ENCODE measurements around the gene ZFPM1.

ZFPM1 gene

DNA sequence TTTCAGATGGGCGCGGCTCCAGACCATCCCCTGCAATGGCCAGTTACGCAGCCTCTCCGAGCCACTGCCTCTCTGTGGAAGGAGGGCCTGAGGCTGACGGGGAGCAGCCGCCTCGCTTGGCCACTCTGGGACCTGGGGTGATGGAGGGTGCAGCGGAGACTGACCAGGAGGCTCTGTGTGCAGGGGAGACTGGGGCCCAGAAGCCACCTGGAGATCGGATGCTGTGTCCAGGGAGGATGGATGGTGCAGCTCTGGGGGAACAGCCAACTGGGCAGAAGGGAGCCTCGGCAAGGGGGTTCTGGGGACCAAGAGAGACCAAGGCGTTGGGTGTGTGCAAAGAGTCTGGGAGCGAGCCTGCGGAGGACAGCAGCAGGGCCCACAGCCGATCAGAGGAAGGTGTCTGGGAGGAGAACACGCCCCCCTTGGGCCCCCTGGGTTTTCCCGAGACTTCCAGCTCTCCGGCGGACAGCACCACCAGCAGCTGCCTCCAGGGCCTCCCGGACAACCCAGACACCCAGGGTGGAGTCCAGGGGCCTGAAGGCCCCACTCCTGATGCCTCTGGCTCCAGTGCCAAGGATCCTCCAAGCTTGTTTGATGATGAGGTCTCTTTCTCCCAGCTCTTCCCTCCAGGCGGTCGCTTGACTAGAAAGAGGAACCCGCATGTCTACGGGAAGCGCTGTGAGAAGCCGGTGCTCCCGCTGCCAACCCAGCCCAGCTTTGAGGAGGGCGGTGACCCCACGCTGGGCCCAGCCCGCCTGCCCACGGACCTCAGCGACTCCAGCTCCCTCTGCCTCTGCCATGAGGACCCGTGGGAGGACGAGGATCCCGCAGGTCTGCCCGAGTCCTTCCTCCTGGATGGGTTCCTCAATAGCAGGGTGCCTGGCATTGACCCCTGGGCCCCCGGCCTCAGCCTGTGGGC is 17.4 kb upstream of the ZFPM1 start:
- DNase-seq, result no peak

DNA sequence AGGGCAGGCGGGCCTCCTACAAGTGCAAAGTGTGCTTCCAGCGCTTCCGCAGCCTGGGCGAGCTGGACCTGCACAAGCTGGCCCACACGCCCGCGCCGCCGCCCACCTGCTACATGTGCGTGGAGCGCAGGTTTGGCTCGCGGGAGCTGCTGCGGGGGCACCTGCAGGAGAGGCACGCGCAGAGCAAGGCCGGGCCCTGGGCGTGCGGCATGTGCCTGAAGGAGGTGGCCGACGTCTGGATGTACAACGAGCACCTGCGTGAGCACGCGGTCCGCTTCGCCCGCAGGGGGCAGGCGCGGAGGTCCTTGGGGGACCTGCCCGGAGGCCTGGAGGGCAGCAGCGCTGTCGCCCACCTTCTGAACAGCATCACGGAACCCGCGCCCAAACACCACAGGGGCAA is 16.3 kb upstream of the ZFPM1 start:
- no peak for DNase-seq

DNA sequence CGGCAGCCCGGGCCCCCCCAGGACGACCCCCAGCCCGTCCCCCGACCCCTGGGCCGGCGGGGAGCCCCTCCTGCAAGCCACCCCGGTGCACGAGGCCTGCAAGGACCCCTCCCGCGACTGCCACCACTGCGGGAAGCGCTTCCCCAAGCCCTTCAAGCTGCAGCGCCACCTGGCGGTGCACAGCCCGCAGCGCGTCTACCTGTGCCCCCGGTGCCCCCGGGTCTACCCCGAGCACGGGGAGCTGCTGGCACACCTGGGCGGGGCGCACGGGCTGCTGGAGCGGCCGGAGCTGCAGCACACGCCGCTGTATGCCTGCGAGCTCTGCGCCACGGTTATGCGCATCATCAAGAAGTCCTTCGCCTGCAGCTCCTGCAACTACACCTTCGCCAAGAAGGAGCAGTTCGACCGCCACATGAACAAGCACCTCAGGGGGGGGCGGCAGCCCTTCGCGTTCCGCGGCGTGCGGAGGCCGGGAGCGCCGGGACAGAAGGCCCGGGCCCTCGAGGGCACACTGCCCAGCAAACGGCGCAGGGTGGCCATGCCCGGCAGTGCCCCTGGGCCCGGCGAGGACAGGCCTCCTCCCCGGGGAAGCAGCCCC is 15.6 kb upstream of the ZFPM1 start:
- DNase-seq, result peak; percentile 43 to 60 (median 55)

DNA sequence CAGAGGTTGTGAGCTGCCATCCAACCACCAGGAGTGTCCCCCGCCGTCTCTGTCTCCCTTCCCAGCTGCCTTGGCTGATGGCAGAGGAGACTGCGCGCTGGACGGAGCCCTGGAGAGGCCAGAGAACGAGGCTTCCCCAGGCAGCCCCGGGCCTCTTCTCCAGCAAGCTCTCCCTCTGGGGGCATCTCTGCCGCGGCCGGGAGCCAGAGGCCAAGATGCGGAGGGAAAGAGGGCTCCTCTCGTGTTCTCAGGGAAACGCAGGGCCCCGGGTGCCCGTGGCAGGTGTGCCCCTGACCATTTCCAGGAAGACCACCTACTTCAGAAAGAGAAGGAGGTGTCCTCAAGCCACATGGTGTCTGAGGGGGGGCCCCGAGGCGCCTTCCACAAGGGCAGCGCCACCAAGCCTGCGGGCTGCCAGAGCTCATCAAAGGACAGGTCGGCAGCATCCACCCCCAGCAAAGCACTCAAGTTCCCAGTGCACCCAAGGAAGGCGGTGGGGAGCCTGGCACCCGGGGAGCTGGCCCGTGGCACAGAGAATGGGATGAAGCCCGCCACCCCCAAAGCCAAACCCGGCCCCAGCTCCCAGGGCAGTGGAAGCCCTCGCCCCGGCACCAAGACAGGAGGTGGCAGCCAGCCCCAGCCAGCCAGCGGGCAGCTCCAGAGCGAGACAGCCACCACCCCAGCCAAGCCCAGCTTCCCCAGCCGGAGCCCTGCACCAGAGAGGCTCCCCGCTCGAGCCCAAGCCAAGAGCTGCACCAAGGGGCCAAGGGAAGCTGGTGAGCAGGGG is 14.8 kb upstream of the ZFPM1 start:
- no peak for DNase-seq

DNA sequence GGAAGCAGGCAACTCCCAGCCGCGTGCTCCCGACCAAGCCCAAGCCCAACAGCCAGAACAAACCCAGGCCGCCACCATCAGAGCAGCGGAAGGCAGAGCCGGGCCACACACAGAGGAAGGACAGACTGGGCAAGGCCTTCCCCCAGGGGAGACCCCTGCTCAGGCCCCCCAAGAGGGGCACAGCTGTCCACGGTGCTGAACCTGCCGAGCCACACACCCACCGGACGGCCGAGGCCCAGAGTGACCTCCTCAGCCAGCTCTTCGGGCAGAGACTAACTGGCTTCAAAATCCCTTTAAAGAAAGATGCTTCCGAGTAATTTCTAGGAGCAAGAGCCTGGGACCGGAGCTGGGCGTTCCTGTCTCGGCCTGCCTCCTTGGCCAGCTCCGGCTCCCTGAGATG is 14.1 kb upstream of the ZFPM1 start:
- DNase-seq, result no peak

DNA sequence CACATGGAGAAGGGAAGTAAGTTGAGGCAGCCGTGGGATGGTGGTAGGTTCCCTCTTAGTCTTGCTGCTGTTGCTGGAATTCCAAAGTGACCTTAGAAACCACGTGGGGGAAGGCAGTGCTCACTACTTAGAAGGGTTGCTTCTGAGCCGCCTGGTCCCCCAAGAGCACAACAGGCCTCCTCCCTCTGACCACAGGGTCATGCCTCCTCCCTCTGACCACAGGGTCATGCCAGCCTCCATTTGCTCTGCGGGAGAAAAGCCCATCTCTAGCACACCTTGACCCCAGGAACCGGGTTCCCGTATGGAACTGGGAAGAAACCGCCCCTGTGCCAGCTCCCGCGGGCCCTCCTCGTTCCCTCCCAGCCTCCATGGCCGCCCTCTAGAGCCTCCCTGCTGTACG is 13.4 kb upstream of the ZFPM1 start:
- DNase-seq, result no peak

DNA sequence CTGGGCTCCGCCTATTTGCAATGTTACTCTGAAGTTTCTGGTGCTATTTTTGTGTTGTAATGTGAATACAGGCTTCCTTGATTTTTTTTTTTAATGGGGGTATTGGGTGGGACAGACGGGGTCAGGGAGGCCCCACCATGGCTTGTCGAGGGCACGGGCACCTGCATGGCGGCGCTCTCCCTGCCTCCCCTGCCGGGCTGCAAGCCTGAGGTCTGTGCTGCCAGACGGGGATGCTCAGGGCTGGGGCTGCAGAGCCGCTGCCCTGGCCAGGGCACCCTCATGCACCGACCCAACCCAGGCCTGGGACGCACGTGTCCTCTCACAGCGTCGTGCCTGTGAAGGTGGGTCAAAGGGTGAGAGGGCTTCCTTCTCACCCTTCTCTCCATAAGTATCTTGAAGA is 13.0 kb upstream of the ZFPM1 start:
- DNase-seq, result no peak

DNA sequence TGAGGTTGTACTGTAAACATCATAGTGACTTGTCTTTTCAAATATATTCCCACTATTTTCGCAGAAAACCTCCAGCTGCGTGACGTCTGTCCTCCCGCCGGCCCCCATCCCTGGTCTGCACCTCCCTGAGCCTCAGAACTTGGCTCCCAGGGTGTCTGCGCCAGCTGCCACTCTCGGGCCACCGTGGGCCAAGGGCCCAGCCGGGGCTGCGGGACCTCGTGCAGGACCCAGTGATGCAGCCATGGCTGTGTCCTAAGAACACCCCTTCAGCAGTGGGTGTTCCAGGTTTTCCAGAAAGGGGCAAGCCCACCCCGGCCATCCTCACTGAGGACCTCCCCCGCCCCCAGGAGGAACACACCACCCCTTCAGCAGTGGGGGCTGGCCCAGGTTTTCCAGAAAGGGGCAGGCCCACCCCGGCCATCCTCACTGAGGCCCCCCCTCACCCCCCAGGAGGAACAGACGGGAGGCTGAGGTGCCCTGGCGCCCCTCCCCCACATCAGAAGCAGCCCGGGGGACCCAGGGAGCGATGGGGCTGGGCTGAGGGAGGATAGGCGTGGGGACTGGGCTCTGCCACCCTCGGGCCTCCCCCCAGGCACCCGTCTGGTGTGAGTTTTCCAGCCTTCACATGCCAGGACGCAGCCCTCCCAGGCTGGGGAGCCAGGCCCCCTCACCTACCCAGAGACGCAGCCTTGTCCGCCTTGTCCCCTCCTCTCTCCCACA is 12.2 kb upstream of the ZFPM1 start:
- no peak for DNase-seq

DNA sequence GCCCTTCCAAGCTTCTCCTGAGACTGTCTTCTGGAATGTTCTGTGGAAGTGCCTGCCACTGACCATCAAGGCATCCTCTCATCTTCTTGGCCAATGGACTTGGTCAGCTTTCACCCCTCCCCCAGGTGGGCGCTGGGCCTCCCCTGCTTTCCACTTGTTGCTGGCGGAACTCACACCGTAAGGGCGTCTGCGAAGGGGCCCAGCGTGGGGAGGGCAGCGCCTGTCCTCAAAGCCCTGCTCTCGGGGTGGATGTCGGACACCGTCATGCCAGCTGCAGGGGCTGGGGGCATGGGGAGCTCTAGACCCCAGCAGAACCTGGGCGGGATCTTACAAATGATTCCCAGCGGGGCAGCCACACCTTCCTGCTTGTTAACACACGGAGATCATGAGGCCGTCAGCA is 11.6 kb upstream of the ZFPM1 start:
- DNase-seq, result no peak

DNA sequence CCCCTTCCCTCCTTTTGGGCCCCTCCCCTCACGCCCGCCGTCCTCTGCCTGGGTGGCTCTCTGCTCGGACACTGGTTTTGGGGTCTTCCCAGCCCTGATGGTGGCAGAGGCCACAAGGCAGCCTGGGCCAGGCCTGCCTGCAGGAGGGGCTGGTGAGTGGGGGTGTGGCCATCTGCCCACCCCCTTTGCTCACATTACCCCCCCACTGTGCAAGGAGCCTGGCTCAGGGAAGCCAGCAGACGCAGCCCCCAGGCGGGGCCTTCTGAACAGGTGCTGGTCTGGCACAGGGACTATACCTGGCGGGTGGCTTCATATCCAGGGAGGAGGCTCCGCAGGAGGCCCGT is 10.7 kb upstream of the ZFPM1 start:
- no peak for DNase-seq

DNA sequence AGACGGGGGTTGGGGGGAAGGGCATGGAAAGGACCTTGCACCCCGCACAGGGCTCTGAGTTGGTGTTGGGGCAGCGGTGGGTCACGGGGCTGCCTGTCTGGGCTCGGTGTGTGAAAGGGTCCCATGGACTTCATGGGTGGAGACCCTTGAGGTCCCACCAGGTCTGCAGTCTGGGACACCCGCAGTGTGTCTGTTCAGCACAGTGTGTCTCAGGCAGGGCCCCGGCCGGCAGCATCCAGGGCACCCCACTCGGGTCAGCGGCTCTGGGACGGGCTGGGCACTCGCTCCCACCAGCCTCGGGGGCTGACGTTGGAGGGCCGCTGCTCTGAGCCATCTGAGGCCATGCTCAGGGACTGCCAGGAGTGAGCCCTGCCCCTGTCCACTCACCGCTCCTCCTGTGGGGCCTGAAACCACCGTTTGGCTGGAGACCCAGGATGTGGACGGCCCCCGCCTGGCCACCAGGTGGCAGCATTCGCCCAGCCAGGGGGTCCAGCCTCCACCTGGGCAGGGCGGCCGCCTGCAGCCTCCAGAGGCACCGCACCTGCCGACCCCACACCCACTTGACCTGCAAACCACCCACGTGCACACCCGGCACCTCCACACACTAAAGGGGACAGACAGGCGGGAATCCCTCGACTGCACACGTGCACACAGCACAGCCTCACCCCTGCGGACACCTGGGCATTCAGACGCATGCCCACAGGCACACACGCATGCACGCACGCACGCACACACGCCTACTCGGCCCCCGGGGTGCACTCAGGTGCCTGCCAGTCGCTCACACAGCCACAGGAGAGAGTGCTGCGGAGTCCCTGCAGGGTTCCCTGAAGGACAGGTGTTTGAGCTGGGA is 10.1 kb upstream of the ZFPM1 start:
- peak; percentile 66 to 71 (median 67) for DNase-seq

DNA sequence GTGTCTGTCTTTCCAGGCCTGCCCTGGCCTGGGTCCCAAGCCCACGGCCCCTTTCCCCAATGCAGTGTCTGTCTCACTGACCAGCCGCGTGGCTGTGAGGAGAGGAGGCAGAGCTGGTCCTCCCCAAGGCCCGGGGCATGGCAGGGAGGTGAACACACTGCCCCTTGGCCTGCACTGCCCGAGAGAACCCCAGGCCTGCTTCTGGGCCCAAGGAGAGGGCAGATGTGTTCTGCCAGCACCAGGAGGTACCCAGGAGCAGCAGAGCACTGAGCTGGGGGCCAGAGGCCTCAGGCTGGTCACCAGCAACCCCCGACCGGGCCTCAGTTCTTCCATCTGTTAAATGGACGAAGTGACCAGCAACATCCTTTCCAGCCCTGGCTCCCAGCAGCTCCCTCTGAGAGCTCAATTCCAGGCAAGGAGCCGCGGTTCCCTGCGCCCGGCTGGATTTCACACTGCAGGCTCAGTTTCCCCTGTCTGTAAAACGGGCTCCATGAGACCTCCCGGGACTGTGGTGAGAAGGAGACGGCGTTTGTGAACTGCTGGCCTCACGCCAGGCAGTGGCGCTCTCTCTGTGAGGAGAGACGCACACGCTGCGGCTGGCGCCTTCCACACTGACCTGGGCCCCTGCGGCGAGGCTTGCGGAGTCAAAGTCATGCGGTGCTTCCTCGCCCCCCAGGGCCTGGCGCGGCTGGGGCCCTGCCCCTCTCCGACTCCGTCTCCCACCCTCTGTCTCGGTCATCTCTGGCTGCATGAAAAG is 8.1 kb upstream of the ZFPM1 start:
- no peak for DNase-seq

DNA sequence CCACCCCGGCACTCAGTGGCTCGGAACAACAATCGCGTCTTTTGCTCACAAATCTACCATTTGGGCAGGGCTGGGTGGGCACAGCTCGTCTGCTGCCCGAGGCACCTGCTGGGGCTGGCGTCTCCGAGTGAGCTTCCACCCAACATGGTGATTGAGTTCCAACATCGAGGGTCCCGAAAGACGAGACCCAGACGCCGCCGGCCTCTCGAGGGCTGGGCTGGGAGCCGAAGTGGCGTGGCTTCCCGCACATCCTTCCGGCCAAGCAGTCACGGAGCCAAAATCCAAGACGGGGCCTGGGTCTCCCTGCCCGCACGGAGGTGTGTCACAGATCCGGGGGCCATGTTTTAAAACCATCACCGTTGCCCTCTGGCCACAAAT is 7.5 kb upstream of the ZFPM1 start:
- no peak for DNase-seq

DNA sequence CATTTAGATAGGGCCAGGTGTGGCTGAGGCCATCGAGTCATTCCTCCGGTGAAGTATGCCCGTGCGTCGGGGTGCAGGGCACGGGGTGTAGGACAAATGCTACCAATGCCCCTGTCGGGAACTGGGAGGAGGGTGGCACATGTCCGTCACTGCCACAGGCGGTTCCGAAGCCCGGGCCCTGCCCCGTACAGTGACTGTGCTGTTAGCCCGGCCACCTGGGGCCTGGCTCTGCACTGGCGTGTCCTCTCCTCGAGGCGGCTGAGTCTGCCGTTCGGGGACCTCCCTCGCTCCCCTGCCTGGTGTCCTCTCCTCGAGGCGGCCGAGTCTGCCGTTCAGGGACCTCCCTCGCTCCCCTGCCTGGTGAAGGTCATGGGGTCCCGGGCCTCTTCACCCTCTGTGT is 7.0 kb upstream of the ZFPM1 start:
- no peak for DNase-seq

DNA sequence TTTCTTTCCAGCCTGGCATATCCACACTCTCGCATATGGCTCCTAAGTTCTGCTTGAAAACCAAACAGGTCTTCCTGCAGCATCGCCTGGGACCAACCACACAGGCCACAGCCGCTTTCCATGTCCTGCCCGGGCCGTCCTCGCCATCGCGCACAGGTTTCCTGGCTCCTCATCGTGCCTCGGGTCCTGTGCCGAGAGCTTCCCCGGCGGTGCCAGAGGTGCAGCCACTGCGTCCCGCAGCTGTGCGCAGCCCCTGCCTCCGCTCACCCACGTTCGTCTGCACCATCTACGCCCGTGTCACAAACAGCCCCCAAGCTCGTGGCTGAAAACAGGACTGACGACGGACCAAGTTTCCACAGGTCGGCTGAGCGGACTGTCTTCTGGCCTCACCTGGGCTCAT is 6.3 kb upstream of the ZFPM1 start:
- DNase-seq, result no peak

DNA sequence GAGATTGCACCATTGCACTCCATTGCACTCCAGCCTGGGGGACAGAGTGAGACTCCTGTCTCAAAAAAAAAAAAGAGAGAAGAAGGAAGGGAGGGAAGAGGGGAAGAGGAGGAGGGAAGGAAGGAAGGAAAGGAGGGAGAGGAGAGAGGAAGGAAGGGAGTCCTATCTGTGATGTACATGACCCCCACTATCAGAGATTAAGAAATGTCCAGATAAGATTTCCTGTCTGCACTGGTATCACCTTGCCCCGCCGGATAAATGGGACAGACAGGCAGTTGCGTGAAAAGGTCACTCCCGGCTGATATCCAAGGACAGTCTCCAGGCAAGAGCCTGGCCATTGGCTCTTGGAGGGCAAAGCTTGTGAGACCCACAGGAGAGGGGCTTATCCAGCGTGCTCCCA is 5.2 kb upstream of the ZFPM1 start:
- no peak for DNase-seq

DNA sequence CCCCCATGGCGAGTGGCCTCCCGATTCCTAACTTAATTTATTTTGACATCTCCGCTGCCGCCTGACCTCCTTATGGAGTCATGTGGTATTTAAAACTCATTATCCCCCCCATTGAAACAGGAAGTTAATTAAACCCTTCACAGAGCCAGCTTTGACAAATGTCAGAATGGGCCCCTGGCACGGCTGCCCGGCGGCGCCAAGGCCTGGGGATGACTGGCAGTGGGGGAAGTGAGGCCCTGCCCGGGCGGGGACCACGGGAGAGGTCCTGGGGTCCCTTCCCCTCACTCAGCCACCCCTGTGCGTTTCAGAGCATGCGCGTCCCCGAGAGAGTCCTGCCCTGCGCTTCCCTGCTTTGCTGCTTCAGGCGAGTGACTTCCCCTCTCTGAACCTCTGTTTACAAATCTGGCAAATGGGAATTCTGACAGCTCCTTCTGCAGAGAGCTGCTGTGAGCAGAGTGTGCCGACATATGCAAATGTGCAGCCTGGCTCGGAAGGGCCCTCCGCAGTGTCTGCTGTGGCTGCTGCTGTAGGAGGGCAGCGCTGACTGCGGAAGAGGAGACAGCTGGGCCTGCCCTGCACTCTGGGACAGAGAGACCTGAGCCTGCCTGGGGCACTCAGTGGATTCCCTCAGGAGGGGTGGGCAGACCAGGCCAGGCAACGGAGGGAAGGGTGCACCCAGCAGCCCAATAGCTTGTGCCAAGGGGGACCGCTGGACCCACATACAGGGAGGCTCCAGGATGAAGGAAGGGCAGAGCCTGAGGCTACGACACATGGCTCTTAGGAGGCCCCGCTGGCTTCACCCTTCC is 4.4 kb upstream of the ZFPM1 start:
- no peak for DNase-seq

DNA sequence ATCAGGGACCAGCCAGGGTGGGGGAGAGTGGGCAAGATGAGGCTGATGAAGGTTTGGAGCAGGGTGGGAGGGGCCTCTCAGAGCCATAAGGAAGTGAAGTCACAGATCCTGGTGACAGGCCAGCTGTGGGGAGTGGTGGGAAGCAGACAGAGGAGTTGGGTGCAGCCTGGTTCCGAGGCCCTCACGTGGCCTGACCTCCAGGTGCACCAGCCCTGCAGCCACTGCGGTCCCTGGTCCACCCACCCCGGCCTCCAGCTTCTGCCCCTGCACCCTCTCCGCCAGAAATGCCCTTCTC is 3.9 kb upstream of the ZFPM1 start:
- no peak for DNase-seq

DNA sequence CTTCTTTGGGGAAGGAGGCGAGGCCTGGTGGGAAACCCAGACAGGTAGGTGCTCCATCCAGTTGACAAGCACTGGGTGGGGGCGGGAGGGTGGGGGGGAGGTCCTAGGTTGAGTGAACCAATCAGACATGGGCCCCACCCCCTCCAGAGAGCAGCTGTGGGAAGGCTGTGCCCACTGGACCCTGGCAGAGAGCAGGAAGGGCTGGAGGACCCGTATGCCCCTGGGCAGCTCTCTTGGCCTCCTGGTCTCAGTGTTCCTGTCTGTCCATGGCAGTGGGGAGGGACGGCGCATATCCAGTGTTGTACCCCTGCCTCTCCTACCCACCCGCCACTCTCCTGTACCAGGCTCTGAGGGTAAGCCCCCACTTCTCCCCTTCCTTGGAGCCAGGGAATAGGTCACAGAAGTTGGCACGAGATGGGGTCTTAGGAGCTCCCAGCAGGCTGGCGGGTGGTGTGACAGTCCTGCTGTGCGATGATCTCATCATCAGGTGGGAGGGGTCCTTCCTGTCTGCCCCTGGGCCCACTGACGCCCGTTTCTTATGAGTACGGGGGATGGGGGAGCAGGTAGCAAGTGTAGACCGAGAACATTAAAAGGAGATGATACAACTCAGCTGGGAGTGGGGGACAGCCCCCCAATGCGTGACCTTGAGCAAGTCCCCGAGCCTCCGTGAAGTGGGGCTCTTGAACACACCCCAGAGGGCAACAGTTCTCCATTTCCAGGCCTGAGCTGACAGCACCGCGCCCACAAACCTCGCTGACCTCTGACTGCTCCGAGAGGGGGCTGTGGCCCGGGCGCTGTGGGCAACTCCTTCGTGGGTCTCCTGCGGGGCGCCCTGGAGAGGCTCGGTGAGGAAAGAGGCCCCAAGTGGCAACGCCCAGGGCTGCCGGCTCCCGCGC is 1.2 kb upstream of the ZFPM1 start:
- no peak for DNase-seq

Measured in T-helper 2 cell (primary cell).